Lower leg skin (tissue), 3 donors: ENCODE data around the gene TWIST2.

Experiments
- CTCF ChIP-seq, 3 donors: fragments of 450-650 bp; IDR thresholded peaks; one replicate each; pipeline ENCODE4 v1.5.1; 2016; ENCODE audit warnings: antibody characterized with exemption in 3 of 3, mild to moderate bottlenecking in 3 of 3, moderate library complexity in 2 of 3
- POLR2A ChIP-seq, 2 donors: fragments of 450-650 bp; IDR thresholded peaks; one replicate each; pipeline ENCODE4 v1.6.1; 2016 to 2017; ENCODE audit warnings: antibody characterized with exemption in 2 of 2, mild to moderate bottlenecking in 1 of 2, moderate library complexity in 1 of 2

GRCh38 chr2:238879043-238879442, 31.2 kb downstream of the TWIST2 start:
- TF ChIP-seq CTCF (IDR thresholded peaks at IDR 0.05) (no peak), POLR2A (IDR thresholded peaks at IDR 0.05) (no peak)
